B cell (primary cell): ENCODE measurements around the gene RPH3AL. TPM values are rescaled to one million over a fixed set of nuclear protein-coding genes. Genes with fewer than 3 reads are reported as not detected.
"Not testable (repeated sequence)": the region's sequence is repeated elsewhere in the genome, so short reads cannot be mapped to it uniquely, and the experiment has no call there.

ENCODE experiments used
- ATAC-seq: fragments of 200-7000 bp; cut with Tn5 transposase; one replicate; pipeline ENCODE4 v1.10.0; 2021; ENCODE audit warnings: low read depth, mild to moderate bottlenecking, moderate number of reproducible peaks, moderate library complexity
- CTCF ChIA-PET: fragments of 350-600 bp; sonication (Branson Sonifier 250); formaldehyde crosslinking; loops from one replicate; lab custom pipeline; 2021; ENCODE audit warnings: antibody characterized with exemption, inconsistent platforms; lab: Charles Lee
- POLR2A ChIA-PET: fragments of 350-600 bp; sonication (Branson Sonifier 250); formaldehyde crosslinking; loops from one replicate; lab custom pipeline; 2021; ENCODE audit warnings: antibody characterized with exemption; lab: Charles Lee
- DNase-seq: peaks from one replicate; pipeline ENCODE4 v3.0.0; 2013
- H2AFZ ChIP-seq: 2 replicates; pipeline ENCODE4 v1.6.1; 2012; ENCODE audit warnings: mild to moderate bottlenecking, low read depth, low read length; ENCODE audit not compliant: insufficient read depth, poor library complexity, severe bottlenecking
- H3K27ac ChIP-seq, 2 donors: 1 replicate in 1 of 2; 2 replicates in 1 of 2; pipeline ENCODE4 v1.5.1; 2012 to 2013; ENCODE audit warnings: low read length in 2 of 2, mild to moderate bottlenecking in 2 of 2, moderate library complexity in 1 of 2
- H3K27me3 ChIP-seq, 4 experiments: fragments of 200-600 bp in 1 of 4; sonication (generic) in 1 of 4; replicated peaks in 1 of 4; 1 replicate in 2 of 4; 2 replicates in 2 of 4; pipeline versions ENCODE4 v1.6.1 to v1.7.0; 2013 to 2016; ENCODE audit warnings: low read length in 3 of 4, mild to moderate bottlenecking in 2 of 4, mixed read lengths in 1 of 4, moderate library complexity in 1 of 4; ENCODE audit not compliant: insufficient read depth in 4 of 4, control insufficient read depth in 3 of 4; ENCODE audit errors: control extremely low read depth in 1 of 4
- H3K36me3 ChIP-seq, 2 experiments: replicated peaks in 1 of 2; 1 replicate in 1 of 2; 2 replicates in 1 of 2; pipeline versions ENCODE4 v1.6.1 to v1.7.1; 2013; ENCODE audit warnings: low read length in 1 of 2; ENCODE audit not compliant: insufficient read depth in 2 of 2, control insufficient read depth in 1 of 2; ENCODE audit errors: control extremely low read depth in 1 of 2, extremely low read depth in 1 of 2
- H3K4me1 ChIP-seq, 2 donors: fragments of 200-600 bp in 1 of 2; sonication (generic) in 1 of 2; 1 replicate in 1 of 2; 2 replicates in 1 of 2; pipeline versions ENCODE4 v1.5.1 to v1.6.1; 2013 to 2017; ENCODE audit warnings: low read length in 2 of 2; ENCODE audit not compliant: control insufficient read depth in 2 of 2, insufficient read depth in 2 of 2
- H3K4me2 ChIP-seq: replicated peaks from 2 replicates; pipeline ENCODE3; 2012; ENCODE audit warnings: mild to moderate bottlenecking, low read depth, low read length; ENCODE audit not compliant: poor library complexity, severe bottlenecking
- H3K4me3 ChIP-seq, 5 experiments: fragments of 200-600 bp in 1 of 5; sonication (generic) in 1 of 5; 1 replicate in 3 of 5; 2 replicates in 2 of 5; pipeline versions ENCODE4 v1.5.1 to v1.7.0; 2011 to 2016; ENCODE audit warnings: low read length in 4 of 5, mild to moderate bottlenecking in 4 of 5, low read depth in 2 of 5, control low read depth in 1 of 5, moderate library complexity in 1 of 5; ENCODE audit not compliant: insufficient read depth in 1 of 5; ENCODE audit errors: control extremely low read depth in 1 of 5, extremely low read depth in 1 of 5
- H3K79me2 ChIP-seq: fragments of 200-600 bp; sonication (generic); one replicate; pipeline ENCODE4 v1.6.0; 2016; ENCODE audit warnings: low read length; ENCODE audit not compliant: control insufficient read depth, insufficient read depth
- H3K9ac ChIP-seq: fragments of 200-600 bp; sonication (generic); 2 replicates; pipeline ENCODE4 v1.6.1; 2017; ENCODE audit warnings: mild to moderate bottlenecking, low read length, moderate library complexity
- H3K9me3 ChIP-seq, 3 donors: one replicate each; pipeline versions ENCODE4 v1.6.1 to v1.7.1; 2013; ENCODE audit warnings: low read length in 2 of 3; ENCODE audit not compliant: control insufficient read depth in 2 of 3, insufficient read depth in 1 of 3; ENCODE audit errors: control extremely low read depth in 1 of 3
- H4K20me1 ChIP-seq: 2 replicates; pipeline ENCODE4 v1.6.0; 2012; ENCODE audit warnings: mild to moderate bottlenecking, low read length; ENCODE audit not compliant: insufficient read depth, control insufficient read depth, poor library complexity, severe bottlenecking
- H3K27ac Mint-ChIP-seq: one replicate; pipeline ENCODE4 v1.8.0; 2021; ENCODE audit warnings: mixed read lengths
- H3K27me3 Mint-ChIP-seq: one replicate; pipeline ENCODE4 v1.8.0; 2021; ENCODE audit warnings: mixed read lengths
- H3K4me1 Mint-ChIP-seq: one replicate; pipeline ENCODE4 v1.8.0; 2021; ENCODE audit warnings: mixed read lengths
- H3K4me3 Mint-ChIP-seq: one replicate; pipeline ENCODE4 v1.8.0; 2021; ENCODE audit warnings: mixed read lengths
- H3K9me3 Mint-ChIP-seq: one replicate; pipeline ENCODE4 v1.8.0; 2022; ENCODE audit warnings: mixed read lengths; ENCODE audit not compliant: insufficient read depth
- CTCF ChIP-seq: fragments of 200-600 bp; IDR thresholded peaks from one replicate; pipeline ENCODE4 v1.8.0; 2022; ENCODE audit warnings: antibody characterized with exemption, mild to moderate bottlenecking
- EZH2 ChIP-seq: IDR thresholded peaks from 2 replicates; pipeline ENCODE4 v1.6.1; 2012; ENCODE audit warnings: borderline replicate concordance, low read depth, mild to moderate bottlenecking, moderate library complexity, low read length; ENCODE audit not compliant: insufficient read depth, poor library complexity, severe bottlenecking
- WGBS: methylation state at CpG from one replicate; pipeline ENCODE4 v1.1.5; 2013; ENCODE audit warnings: missing lambda C conversion rate; ENCODE audit not compliant: insufficient coverage; 5-methylcytosine and 5-hydroxymethylcytosine counted together
- intact Hi-C: fragments of 100-400 bp; cut with micrococcal nuclease; formaldehyde crosslinking; loops from one replicate; pipeline ENCODE4 v1.10.0; 2022
- polyA plus RNA-seq: library from polyadenylated mRNA; depleted of rRNA; stranded (reverse); fragments of >200 nt; gene quantifications from 2 replicates; pipeline ENCODE4 v1.2.3, GENCODE V29; 2012
- total RNA-seq, 2 donors: library from RNA; stranded (reverse); fragments of 120-200 nt in 1 of 2; gene quantifications; 1 replicate in 1 of 2; 2 replicates in 1 of 2; pipeline versions ENCODE4 v1.2.3 to v1.2.4, GENCODE V29; 2013 to 2022

RPH3AL gene
- total and polyA plus RNA-seq, 2 donors (not counting 1 experiment from before 2014, with no cell fraction given): 10.8 to 13.3 TPM

GRCh38 chr17:371583-371982, 19.0 kb upstream of the RPH3AL start:
- peaks cover 18% of the 10 kb centered on the region for H3K27me3 Mint-ChIP-seq
- no peak overlapping the region for H3K9ac ChIP-seq
- H3K4me3 ChIP-seq: no peak overlapping the region
- intact Hi-C loops: no loop called here
- DNase-seq (no peak), ATAC-seq (no peak)
- H3K27ac Mint-ChIP-seq: no peak overlapping the region
- peaks cover 5% of the 10 kb centered on the region for H3K9me3 Mint-ChIP-seq
- 100% methylated on average over 3 of the region's 13 CpGs for WGBS
- H3K79me2 ChIP-seq: no peaks in the 10 kb centered on the region
- no peaks in the 10 kb centered on the region for H4K20me1 ChIP-seq
- ChIA-PET POLR2A (no interaction called here), CTCF (no interaction called here)
- no peak overlapping the region for H2AFZ ChIP-seq
- H3K27ac ChIP-seq: no peak overlapping the region
- H3K36me3 ChIP-seq: no peaks in the 10 kb centered on the region
- peaks cover 0 to 19% (median 0%) of the 10 kb centered on the region in 3 donors for H3K9me3 ChIP-seq
- no peaks in the 10 kb centered on the region for H3K4me1 ChIP-seq
- H3K4me3 Mint-ChIP-seq: no peak overlapping the region
- TF ChIP-seq EZH2 (no peak), CTCF (no peak)
- peaks cover 0 to 3% (median 0%) of the 10 kb centered on the region in 4 experiments for H3K27me3 ChIP-seq
- H3K4me2 ChIP-seq: no peak overlapping the region
- no peaks in the 10 kb centered on the region for H3K4me1 Mint-ChIP-seq

GRCh38 chr17:367656-368055, 15.0 kb upstream of the RPH3AL start:
- peaks cover 12% of the 10 kb centered on the region for H3K4me1 Mint-ChIP-seq
- CTCF ChIA-PET, POLR2A ChIA-PET: not testable (repeated sequence)

GRCh38 chr17:366657-367615, 14.3 kb upstream of the RPH3AL start:
- WGBS: 68% methylated on average over 33 of the region's 33 CpGs
- H3K4me3 ChIP-seq, H3K9ac ChIP-seq, H3K27ac Mint-ChIP-seq, H3K4me1 ChIP-seq, H3K79me2 ChIP-seq, DNase-seq, H2AFZ ChIP-seq, H3K4me3 Mint-ChIP-seq, POLR2A ChIA-PET, H4K20me1 ChIP-seq, H3K4me2 ChIP-seq, H3K9me3 Mint-ChIP-seq, CTCF ChIA-PET, intact Hi-C loops, H3K36me3 ChIP-seq, H3K27ac ChIP-seq, ATAC-seq: not testable (repeated sequence)
- H3K27me3 Mint-ChIP-seq: peaks cover 27% of the 10 kb centered on the region
- Histone ChIP-seq H3K9me3 (peaks cover 0 to 19% (median 0%) of the 10 kb centered on the region in 3 donors), H3K27me3 (peaks cover 0 to 12% (median 0%) of the 10 kb centered on the region in 4 experiments)
- peaks cover 12% of the 10 kb centered on the region for H3K4me1 Mint-ChIP-seq

More at GRCh38 chr17:367656-368055, 15.0 kb upstream of the RPH3AL start:
- H2AFZ ChIP-seq, H3K27ac Mint-ChIP-seq, H3K4me3 Mint-ChIP-seq, H3K9ac ChIP-seq, intact Hi-C loops, H3K4me2 ChIP-seq, H3K79me2 ChIP-seq, H3K4me1 ChIP-seq, H4K20me1 ChIP-seq, DNase-seq, ATAC-seq, H3K36me3 ChIP-seq, H3K27ac ChIP-seq, H3K4me3 ChIP-seq, H3K9me3 Mint-ChIP-seq: not testable (repeated sequence)
- H3K9me3 ChIP-seq: peaks cover 0 to 19% (median 0%) of the 10 kb centered on the region in 3 donors
- peaks cover 27% of the 10 kb centered on the region for H3K27me3 Mint-ChIP-seq
- WGBS: 98% methylated on average over 16 of the region's 17 CpGs
- peaks cover 0 to 12% (median 0%) of the 10 kb centered on the region in 4 experiments for H3K27me3 ChIP-seq
